T47D (cell line): ENCODE data around the gene HK1.
"Not testable (repeated sequence)": the region's sequence is repeated elsewhere in the genome, so short reads cannot be mapped to it uniquely, and the experiment has no call there.

ENCODE experiments used
- DNase-seq, 2 experiments: peaks; one replicate each; pipeline versions ENCODE4 v3.0.0 to v3.0.0-alpha.2; 2011 to 2012; ENCODE audit warnings: low read depth in 1 of 2, low spot score in 1 of 2
- JUND ChIP-seq: IDR thresholded peaks from 2 replicates; pipeline ENCODE4 v1.6.1; 2012; ENCODE audit warnings: low read depth
- in situ Hi-C: cut with HindIII; loops from 2 replicates; pipeline ENCODE4 v1.10.0; 2016; ENCODE audit warnings: low sequenced_read_pairs, low pct_unique_long_range_greater_than_20kb

HK1 gene

GRCh38 chr10:69327463-69328379 is 49.4 kb downstream of the HK1 start:
- peak in 1 of 2 experiments; percentile 64 for DNase-seq
- TF ChIP-seq JUND, result no peak
- in situ Hi-C loops, result no loop called here

DNA sequence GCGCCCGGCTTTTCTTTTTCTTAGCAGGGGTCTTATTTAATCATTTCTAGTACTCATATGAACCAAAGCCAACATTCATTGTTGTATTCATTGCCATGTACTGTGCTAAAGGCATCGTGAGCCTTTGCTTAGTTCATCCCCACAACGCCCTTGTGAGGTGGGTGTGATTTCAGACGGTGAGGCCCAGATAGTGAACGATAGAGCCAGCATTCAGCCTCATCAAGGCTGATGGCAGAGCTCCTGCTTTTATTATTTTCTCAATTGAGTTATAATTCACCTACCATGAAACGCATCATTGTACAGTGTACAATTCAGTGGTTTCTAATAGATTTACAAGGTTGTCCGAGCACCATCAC is 50.1 kb downstream of the HK1 start:
- TF ChIP-seq JUND, result no peak
- DNase-seq, result no peak
- in situ Hi-C loops, result no loop called here

DNA sequence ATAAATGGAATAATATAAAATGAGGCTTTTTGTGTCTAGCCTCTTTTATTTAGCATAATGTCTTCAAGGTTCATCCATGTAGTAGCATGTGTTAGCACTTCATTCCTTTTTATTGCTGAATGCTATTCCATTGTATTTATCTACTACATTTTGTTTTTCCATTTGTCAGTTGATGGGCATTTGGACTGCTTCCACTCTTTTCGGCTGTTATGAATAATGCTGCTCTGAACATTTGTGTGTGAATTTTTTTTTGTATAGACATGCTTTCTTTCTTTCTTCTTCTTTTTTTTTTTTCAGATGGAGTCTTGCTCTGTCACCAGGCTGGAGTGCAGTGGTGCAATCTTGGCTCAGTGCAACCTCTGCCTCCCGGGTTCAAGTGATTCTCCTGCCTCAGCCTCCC is 50.6 kb downstream of the HK1 start:
- DNase-seq, in situ Hi-C loops: not testable (repeated sequence)

- in situ Hi-C loops, result no loop called here
- DNase-seq, result no peak
- TF ChIP-seq JUND, result no peak
Observed at GRCh38 chr10:69329721-69330178, 51.5 kb downstream of the HK1 start.

GRCh38 chr10:69331161-69331560 is 52.9 kb downstream of the HK1 start:
- in situ Hi-C loops, result no loop called here
- DNase-seq, result no peak
- TF ChIP-seq JUND, result no peak

GRCh38 chr10:69332278-69333010 is 54.1 kb downstream of the HK1 start:
- in situ Hi-C loops, result no loop called here
- DNase-seq, result no peak
- no peak for TF ChIP-seq JUND

DNA sequence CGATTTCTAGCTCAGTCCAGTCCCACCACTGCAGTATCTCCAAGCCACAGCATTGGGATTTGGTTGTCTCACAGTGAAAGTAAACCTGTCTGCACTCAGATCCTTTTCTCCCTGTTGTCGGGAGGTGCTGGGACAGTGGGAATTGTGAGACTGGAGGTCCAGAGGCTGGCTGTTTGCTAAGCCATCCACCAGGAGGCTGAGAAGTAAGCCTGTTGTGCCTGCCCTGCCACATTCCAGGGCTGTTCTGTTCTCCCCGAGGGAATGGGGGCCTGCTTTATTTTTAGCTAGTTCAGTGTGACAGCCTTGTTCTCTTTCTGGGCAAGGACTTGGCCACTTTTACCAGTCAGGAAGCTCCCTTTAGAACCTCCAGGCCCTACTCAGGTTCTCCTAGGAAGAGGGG is 54.9 kb downstream of the HK1 start:
- DNase-seq, result peak; percentile 55 to 96
- in situ Hi-C loops, result no loop called here
- TF ChIP-seq JUND, result no peak

- in situ Hi-C loops, result not testable (repeated sequence)
- DNase-seq, result peak in 1 of 2 experiments; percentile 43
Observed at GRCh38 chr10:69333865-69334301, 55.6 kb downstream of the HK1 start.

- no peak for DNase-seq
- TF ChIP-seq JUND, result no peak
- in situ Hi-C loops, result no loop called here
Observed at GRCh38 chr10:69334302-69335062, 56.2 kb downstream of the HK1 start.

GRCh38 chr10:69335063-69335587 is 56.8 kb downstream of the HK1 start:
- in situ Hi-C loops, result no loop called here
- no peak for TF ChIP-seq JUND
- DNase-seq, result no peak

GRCh38 chr10:69335613-69336012 is 57.3 kb downstream of the HK1 start:
- no peak for DNase-seq
- in situ Hi-C loops, result no loop called here
- no peak for TF ChIP-seq JUND

- DNase-seq, result no peak
- no peak for TF ChIP-seq JUND
- in situ Hi-C loops, result no loop called here
Observed at GRCh38 chr10:69336952-69337295, 58.6 kb downstream of the HK1 start.
